Ascending aorta (tissue), 2 donors: Measurements from ENCODE around the gene CEACAM21. TPM values are rescaled to one million over a fixed set of nuclear protein-coding genes. Genes with fewer than 3 reads are reported as not detected.

Experiments used
- DNase-seq, 2 donors: peaks; one replicate each; pipeline ENCODE4 v3.0.0-alpha.2; 2019; ENCODE audit warnings: low spot score in 2 of 2
- H3K27ac ChIP-seq, 2 donors: fragments of 200-600 bp; sonication (generic); one replicate each; pipeline ENCODE4 v1.5.1; 2016 to 2017; ENCODE audit warnings: mild to moderate bottlenecking in 1 of 2
- H3K27me3 ChIP-seq: fragments of 200-600 bp; sonication (generic); one replicate; pipeline ENCODE4 v1.5.1; 2017
- H3K36me3 ChIP-seq, 2 donors: fragments of 200-600 bp; sonication (generic); one replicate each; pipeline ENCODE4 v1.5.1; 2016
- H3K4me1 ChIP-seq, 2 donors: fragments of 200-600 bp; sonication (generic); one replicate each; pipeline ENCODE4 v1.5.1; 2016 to 2017; ENCODE audit warnings: mild to moderate bottlenecking in 1 of 2
- H3K4me3 ChIP-seq, 2 donors: fragments of 200-600 bp; sonication (generic); one replicate each; pipeline ENCODE4 v1.5.1; 2016 to 2017; ENCODE audit warnings: mild to moderate bottlenecking in 1 of 2
- H3K9me3 ChIP-seq, 2 donors: fragments of 200-600 bp; sonication (generic); one replicate each; pipeline ENCODE4 v1.5.1; 2016
- intact Hi-C: fragments of 100-400 bp; cut with DNase I; formaldehyde crosslinking; loops from one replicate; pipeline ENCODE4 v1.15.1; 2023
- total RNA-seq: library from RNA; depleted of rRNA; stranded (reverse); fragments of >200 nt; gene quantifications from one replicate; pipeline ENCODE4 v1.1.0, GENCODE V29; 2016
- TF ChIP-seq, protein P1 (sequence below), 3 experiments: fragments of 200-600 bp in 2 of 3; fragments of 450-650 bp in 1 of 3; sonication (generic) in 2 of 3; IDR thresholded peaks; one replicate each; pipeline ENCODE4 v1.5.1; 2016 to 2019; ENCODE audit warnings: antibody characterized with exemption in 3 of 3, mild to moderate bottlenecking in 1 of 3, moderate library complexity in 1 of 3

Gene CEACAM21
- total RNA-seq, 1 donor from 2014 or later, result not detected

DNA sequence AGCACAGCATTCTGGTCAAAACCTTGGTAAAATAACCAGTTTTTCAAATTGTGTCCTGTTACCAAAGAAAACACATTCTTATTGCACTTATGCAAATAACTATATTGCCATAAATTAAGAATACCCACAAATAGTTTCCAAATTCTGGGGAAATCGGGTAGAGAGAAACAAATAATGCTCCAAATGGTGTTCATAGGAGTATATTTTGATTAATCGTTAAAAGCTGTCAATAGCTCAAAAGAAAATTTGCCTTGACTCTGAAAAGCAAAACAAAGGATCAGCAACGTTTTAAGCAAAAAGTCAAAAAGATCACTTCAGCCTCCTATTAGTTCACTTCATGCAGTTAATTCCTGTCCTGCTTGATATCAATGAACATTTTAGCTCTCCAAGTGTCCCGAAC lies 22.2 kb upstream of the CEACAM21 start:
- intact Hi-C loops, result no loop called here
- Histone ChIP-seq H3K27me3 (no peaks in the 10 kb centered on the region), H3K27ac (no peak overlapping the region), H3K4me3 (no peak overlapping the region), H3K9me3 (no peaks in the 10 kb centered on the region), H3K36me3 (no peaks in the 10 kb centered on the region), H3K4me1 (no peaks in the 10 kb centered on the region)
- TF ChIP-seq, protein P1, sequence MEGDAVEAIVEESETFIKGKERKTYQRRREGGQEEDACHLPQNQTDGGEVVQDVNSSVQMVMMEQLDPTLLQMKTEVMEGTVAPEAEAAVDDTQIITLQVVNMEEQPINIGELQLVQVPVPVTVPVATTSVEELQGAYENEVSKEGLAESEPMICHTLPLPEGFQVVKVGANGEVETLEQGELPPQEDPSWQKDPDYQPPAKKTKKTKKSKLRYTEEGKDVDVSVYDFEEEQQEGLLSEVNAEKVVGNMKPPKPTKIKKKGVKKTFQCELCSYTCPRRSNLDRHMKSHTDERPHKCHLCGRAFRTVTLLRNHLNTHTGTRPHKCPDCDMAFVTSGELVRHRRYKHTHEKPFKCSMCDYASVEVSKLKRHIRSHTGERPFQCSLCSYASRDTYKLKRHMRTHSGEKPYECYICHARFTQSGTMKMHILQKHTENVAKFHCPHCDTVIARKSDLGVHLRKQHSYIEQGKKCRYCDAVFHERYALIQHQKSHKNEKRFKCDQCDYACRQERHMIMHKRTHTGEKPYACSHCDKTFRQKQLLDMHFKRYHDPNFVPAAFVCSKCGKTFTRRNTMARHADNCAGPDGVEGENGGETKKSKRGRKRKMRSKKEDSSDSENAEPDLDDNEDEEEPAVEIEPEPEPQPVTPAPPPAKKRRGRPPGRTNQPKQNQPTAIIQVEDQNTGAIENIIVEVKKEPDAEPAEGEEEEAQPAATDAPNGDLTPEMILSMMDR (IDR thresholded peaks at IDR 0.05), result no peak
- DNase-seq, result no peak

DNA sequence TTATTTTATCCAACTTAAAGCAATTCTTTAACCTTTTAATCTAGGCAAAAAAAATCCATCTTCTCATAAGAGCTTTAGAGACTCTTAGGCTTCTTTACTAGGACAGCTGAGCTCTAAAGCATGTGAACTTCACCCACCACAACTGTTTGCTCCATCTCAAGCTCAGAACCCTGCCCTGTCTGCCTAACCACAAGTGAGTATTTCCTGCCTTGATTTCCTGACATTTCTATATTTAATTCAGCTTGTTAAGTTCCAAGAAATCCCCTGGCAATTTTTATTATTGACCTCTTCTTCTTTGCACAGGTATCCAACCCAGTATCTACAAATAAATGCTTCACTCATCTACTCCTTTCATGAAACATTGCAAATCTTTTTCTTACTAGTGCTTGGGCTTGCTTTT lies 21.1 kb upstream of the CEACAM21 start:
- Histone ChIP-seq H3K4me1 (no peaks in the 10 kb centered on the region), H3K9me3 (no peaks in the 10 kb centered on the region), H3K36me3 (no peaks in the 10 kb centered on the region), H3K27ac (no peak overlapping the region), H3K4me3 (no peak overlapping the region), H3K27me3 (no peaks in the 10 kb centered on the region)
- intact Hi-C loops, result no loop called here
- no peak for DNase-seq
- TF ChIP-seq, protein P1 (IDR thresholded peaks at IDR 0.05), result no peak

DNA sequence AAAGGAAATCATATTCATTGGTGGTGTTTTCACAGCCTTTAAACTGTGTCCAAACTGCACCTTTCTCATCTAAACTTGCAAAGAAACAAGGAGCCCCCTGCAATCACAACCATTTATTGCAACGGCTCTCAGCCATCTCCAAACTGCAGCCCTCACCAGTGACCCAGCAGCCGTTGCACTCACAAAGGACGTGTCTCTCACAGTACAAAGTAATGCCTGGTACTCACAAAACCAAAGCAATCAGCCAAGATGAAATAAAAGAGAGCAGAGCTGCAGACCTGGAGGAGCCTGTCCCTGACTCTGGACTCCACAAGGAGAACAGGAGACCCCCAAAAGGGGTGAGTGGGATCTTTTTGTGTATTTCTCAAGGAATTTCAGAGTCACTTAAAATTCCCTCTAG lies 20.2 kb upstream of the CEACAM21 start:
- TF ChIP-seq, protein P1 (IDR thresholded peaks at IDR 0.05), result no peak
- Histone ChIP-seq H3K4me1 (no peaks in the 10 kb centered on the region), H3K4me3 (no peak overlapping the region), H3K36me3 (no peaks in the 10 kb centered on the region), H3K9me3 (no peaks in the 10 kb centered on the region), H3K27me3 (no peaks in the 10 kb centered on the region), H3K27ac (no peak overlapping the region)
- no peak for DNase-seq
- intact Hi-C loops, result no loop called here

DNA sequence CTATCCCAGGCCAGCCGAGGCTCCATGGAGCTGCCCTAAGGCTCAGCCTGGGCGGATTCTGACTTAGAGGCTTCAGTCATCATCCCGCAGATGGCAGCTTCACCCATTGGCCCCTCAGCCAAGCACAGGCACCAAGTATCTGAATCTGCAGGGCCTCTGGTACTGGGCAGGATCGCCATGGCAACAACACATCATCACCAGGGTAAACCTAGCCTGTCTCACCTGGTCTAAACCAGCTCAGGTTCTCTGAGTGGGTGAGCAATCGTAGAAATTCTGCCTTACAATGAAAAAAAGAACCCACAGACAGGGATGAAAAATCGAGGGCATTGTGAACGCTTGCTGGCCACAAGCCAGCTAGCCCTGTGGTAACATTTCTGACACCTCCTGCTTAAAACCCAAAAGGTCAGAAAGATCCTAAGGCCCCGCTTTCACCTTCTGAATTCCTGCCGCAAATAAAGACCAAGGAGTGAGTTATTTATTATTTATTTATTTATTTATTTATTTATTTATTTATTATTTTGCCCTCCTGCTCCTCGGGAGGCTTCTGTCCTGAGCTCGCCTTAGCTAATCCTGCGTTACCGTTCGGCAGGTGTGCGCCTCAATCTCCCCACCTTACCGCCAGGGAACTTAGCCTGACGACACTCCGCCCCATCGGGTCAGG lies 12.0 kb upstream of the CEACAM21 start:
- intact Hi-C loops, result loop anchor here (5.0 kb wide), 1 partner anchor 117 kb away; no protein-coding TSS in a partner anchor

DNA sequence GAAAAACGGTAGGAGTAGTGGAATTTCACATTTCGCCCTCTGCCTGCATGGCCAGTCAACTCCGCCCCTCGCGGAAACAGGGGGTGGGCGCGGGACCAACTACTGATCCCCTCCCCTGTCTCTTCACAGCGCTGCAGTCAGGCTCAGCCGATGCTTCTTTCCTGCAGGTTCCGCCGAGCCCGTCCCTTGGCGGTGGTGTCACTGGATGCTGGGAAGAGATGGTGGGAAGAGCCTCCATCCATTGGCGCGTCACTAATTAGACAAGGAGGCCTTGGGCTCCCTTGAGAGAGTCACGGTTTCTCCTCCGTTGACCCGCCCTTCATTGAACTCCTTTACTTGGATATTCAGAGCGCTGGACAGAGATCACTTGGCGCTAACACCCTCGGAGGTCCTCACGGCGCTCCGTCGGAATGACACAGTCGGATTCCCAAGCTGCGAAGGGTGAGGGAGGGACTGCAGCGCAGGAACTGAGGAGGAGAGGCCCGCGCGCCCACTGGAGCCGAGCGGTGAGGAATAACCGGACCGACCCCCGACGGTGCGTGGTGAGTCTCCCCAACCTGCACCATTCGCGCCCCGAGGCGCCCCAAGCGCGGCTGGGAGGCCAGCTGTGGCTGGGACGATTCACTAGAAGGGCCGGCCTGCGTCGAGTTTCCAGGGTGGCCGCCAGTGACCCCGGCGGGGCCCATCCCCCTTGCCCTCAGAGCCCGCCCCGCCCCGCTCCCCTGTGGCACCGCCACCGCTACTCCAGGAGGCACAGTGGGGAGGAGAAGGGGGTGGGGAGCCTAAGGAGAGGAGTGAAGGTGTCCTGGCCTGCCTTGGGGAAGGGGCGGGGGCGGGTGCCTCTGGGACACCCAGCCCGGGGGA lies 11.2 kb upstream of the CEACAM21 start:
- H3K4me3 ChIP-seq, result peak overlapping the region in 1 of 2 donors; percentile 9
- H3K27me3 ChIP-seq, result peaks cover 16% of the 10 kb centered on the region

More for the DNA sequence above, 12.0 kb upstream of the CEACAM21 start:
- TF ChIP-seq, protein P1 (IDR thresholded peaks at IDR 0.05), result no peak
- Histone ChIP-seq H3K27ac (no peak overlapping the region), H3K9me3 (peaks cover 0 to 2% of the 10 kb centered on the region in 2 donors), H3K36me3 (no peaks in the 10 kb centered on the region), H3K4me1 (no peaks in the 10 kb centered on the region), H3K27me3 (peaks cover 16% of the 10 kb centered on the region), H3K4me3 (no peak overlapping the region)
- DNase-seq, result no peak

More for the DNA sequence above, 11.2 kb upstream of the CEACAM21 start:
- TF ChIP-seq, protein P1 (IDR thresholded peaks at IDR 0.05), result no peak
- H3K9me3 ChIP-seq, result peaks cover 0 to 2% of the 10 kb centered on the region in 2 donors
- intact Hi-C loops, result loop anchor here (5.0 kb wide), 1 partner anchor 117 kb away; no protein-coding TSS in a partner anchor
- H3K36me3 ChIP-seq, result no peaks in the 10 kb centered on the region
- no peaks in the 10 kb centered on the region for H3K4me1 ChIP-seq
- DNase-seq, result no peak
- no peak overlapping the region for H3K27ac ChIP-seq
